ENCODE results near the gene UQCRHL. TPM values are rescaled to one million over a fixed set of nuclear protein-coding genes. Genes with fewer than 3 reads are reported as not detected.

UQCRHL gene
- total and polyA plus RNA-seq, 8 donors, result 0.58 to 11.0 (median 2.4) TPM; not detected in 1

GRCh38 chr1:15767941-15768340 lies 39.5 kb downstream of the UQCRHL start:
- intact Hi-C loops (cut with DNase I; ENCODE audit: low total_unique reads), result no loop called here
- no peak overlapping the region for H3K4me3 ChIP-seq
- no peak overlapping the region for H3K27ac ChIP-seq
- DNase-seq, result no peak
- no peaks in the 10 kb centered on the region for H3K27me3 ChIP-seq
- H3K9me3 ChIP-seq, result no peaks in the 10 kb centered on the region
- H3K4me1 ChIP-seq, result peaks cover 11 to 19% (median 16%) of the 10 kb centered on the region in 4 donors
- H3K36me3 ChIP-seq, result peaks cover 43 to 86% (median 84%) of the 10 kb centered on the region in 4 donors
- WGBS, 5 donors, result 89 to 98% (median 94%) methylated on average over 5 of the region's 5 CpGs
- TF ChIP-seq CTCF (IDR thresholded peaks at IDR 0.05) (no peak), EP300 (IDR thresholded peaks at IDR 0.05) (no peak), POLR2A (IDR thresholded peaks at IDR 0.05) (no peak), POLR2AphosphoS5 (IDR thresholded peaks at IDR 0.05) (no peak)

GRCh38 chr1:15765495-15766194 lies 41.8 kb downstream of the UQCRHL start:
- TF ChIP-seq EP300 (IDR thresholded peaks at IDR 0.05), result no peak
- no peak for TF ChIP-seq POLR2AphosphoS5 (IDR thresholded peaks at IDR 0.05)
- TF ChIP-seq CTCF (IDR thresholded peaks at IDR 0.05), result no peak
- no peak for TF ChIP-seq POLR2A (IDR thresholded peaks at IDR 0.05)
- H3K9me3 ChIP-seq, result no peaks in the 10 kb centered on the region
- DNase-seq, result no peak
- H3K27me3 ChIP-seq, result peaks cover 0 to 6% (median 0%) of the 10 kb centered on the region in 3 donors
- H3K4me1 ChIP-seq, result peaks cover 22 to 42% (median 32%) of the 10 kb centered on the region in 4 donors
- peaks cover 28 to 63% (median 61%) of the 10 kb centered on the region in 4 donors for H3K36me3 ChIP-seq
- H3K27ac ChIP-seq, result no peak overlapping the region
- WGBS, 5 donors, result 79 to 86% (median 81%) methylated on average over 18 to 20 of the region's 20 CpGs
- intact Hi-C loops (cut with DNase I; ENCODE audit: low total_unique reads), result no loop called here
- no peak overlapping the region for H3K4me3 ChIP-seq

GRCh38 chr1:15764890-15765289 lies 42.6 kb downstream of the UQCRHL start:
- peaks cover 0 to 12% (median 0%) of the 10 kb centered on the region in 3 donors for H3K27me3 ChIP-seq
- H3K9me3 ChIP-seq, result no peaks in the 10 kb centered on the region
- no peak overlapping the region for H3K4me3 ChIP-seq
- H3K4me1 ChIP-seq, result peaks cover 27 to 49% (median 39%) of the 10 kb centered on the region in 4 donors
- peak overlapping the region in 3 of 5 donors; percentile 5 to 43 (median 26) for H3K27ac ChIP-seq
- peaks cover 21 to 55% (median 53%) of the 10 kb centered on the region in 4 donors for H3K36me3 ChIP-seq
- intact Hi-C loops (cut with DNase I; ENCODE audit: low total_unique reads), result no loop called here
- no peak for DNase-seq
- WGBS, 5 donors, result 81 to 95% (median 83%) methylated on average over 14 to 15 of the region's 15 CpGs
- TF ChIP-seq POLR2A (IDR thresholded peaks at IDR 0.05), result no peak

GRCh38 chr1:15764269-15764764 lies 43.1 kb downstream of the UQCRHL start:
- Histone ChIP-seq H3K4me3 (no peak overlapping the region), H3K36me3 (peaks cover 21 to 50% (median 49%) of the 10 kb centered on the region in 4 donors), H3K27ac (peak overlapping the region in 3 of 5 donors; percentile 5 to 43 (median 26)), H3K4me1 (peaks cover 33 to 55% (median 45%) of the 10 kb centered on the region in 4 donors), H3K9me3 (no peaks in the 10 kb centered on the region), H3K27me3 (peaks cover 0 to 18% (median 1%) of the 10 kb centered on the region in 3 donors)
- WGBS, 5 donors, result 29 to 52% (median 34%) methylated on average over 9 to 10 of the region's 10 CpGs
- TF ChIP-seq POLR2A (IDR thresholded peaks at IDR 0.05) (no peak), POLR2AphosphoS5 (IDR thresholded peaks at IDR 0.05) (peak in 1 of 3 donors; percentile 31)
- DNase-seq, result peak; percentile 58 to 75
- intact Hi-C loops (cut with DNase I; ENCODE audit: low total_unique reads), result no loop called here

- no peak for DNase-seq
- Histone ChIP-seq H3K27ac (no peak overlapping the region), H3K9me3 (no peaks in the 10 kb centered on the region), H3K4me1 (peaks cover 49 to 73% (median 62%) of the 10 kb centered on the region in 4 donors), H3K4me3 (no peak overlapping the region), H3K27me3 (peaks cover 0 to 36% (median 16%) of the 10 kb centered on the region in 3 donors), H3K36me3 (peaks cover 7 to 32% (median 31%) of the 10 kb centered on the region in 4 donors)
- intact Hi-C loops (cut with DNase I; ENCODE audit: low total_unique reads), result no loop called here
- no peak for TF ChIP-seq CTCF (IDR thresholded peaks at IDR 0.05)
- TF ChIP-seq EP300 (IDR thresholded peaks at IDR 0.05), result no peak
- no peak for TF ChIP-seq POLR2AphosphoS5 (IDR thresholded peaks at IDR 0.05)
- TF ChIP-seq POLR2A (IDR thresholded peaks at IDR 0.05), result no peak
- WGBS, 5 donors, result 73 to 83% (median 79%) methylated on average over 10 of the region's 10 CpGs
Observed at GRCh38 chr1:15762546-15762945, 44.9 kb downstream of the UQCRHL start.
